Stimulated activated CD4-positive, alpha-beta T cell treated with anti-CD3 and anti-CD28 coated beads, Interleukin-4, amount 100 ng/mL, for 48 hours (primary cell): Measurements from ENCODE around the gene THY1.
"Not testable (repeated sequence)": the region's sequence is repeated elsewhere in the genome, so short reads cannot be mapped to it uniquely, and the experiment has no call there.

Source experiments
- DNase-seq, 2 donors: peaks; one replicate each; pipeline ENCODE4 v3.0.0-alpha.2; 2020; ENCODE audit warnings: low read depth in 2 of 2

The THY1 gene

GRCh38 chr11:119445850-119446249, 22.9 kb upstream of the THY1 start:
- DNase-seq, result no peak

- DNase-seq, result no peak
Observed at GRCh38 chr11:119445379-119445778, 22.4 kb upstream of the THY1 start.

GRCh38 chr11:119441898-119442243, 18.9 kb upstream of the THY1 start:
- DNase-seq, result no peak

GRCh38 chr11:119438599-119438998, 15.6 kb upstream of the THY1 start:
- DNase-seq, result no peak

GRCh38 chr11:119437521-119437920, 14.5 kb upstream of the THY1 start:
- DNase-seq, result not testable (repeated sequence)

DNA sequence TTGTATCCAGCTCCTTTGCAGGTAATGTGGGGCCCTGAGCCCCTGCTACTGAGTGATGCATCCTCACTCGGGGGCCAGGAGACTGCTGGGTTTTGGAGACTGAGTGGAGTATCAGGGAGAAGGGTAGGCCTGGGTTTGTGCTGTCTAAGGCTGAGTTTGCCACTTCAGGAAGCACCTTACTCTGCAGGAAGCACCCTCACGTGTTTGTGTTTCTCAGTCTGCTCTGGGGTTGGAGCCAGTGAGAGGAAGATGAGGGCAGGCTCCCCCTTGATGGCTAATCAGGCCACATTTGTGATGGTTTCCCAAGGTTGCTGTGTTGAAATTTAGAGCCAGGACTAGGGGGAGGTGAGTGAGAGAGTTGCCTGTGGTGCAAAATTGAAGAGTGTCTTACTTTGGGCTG, 13.7 kb upstream of the THY1 start:
- no peak for DNase-seq

DNA sequence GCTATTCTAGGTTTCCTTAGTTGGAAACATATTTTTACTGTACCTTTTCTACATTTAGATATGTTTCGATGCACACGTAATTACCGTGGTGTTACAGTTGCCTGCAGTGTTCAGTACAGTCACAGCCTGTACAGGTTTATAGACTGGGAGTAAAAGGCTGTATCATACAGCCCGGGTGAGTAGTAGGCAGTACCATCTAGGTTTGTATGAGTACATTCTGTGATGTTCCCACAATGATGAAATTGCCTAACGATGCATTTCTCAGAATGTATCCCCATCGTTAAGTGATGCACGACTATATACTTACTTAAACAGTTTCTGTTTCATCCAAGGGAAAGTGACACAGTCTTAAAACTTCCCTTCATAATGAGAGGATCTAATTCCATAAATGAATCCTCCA, 13.1 kb upstream of the THY1 start:
- no peak for DNase-seq

GRCh38 chr11:119434591-119435330, 11.8 kb upstream of the THY1 start:
- DNase-seq, result no peak

GRCh38 chr11:119433358-119433725, 10.4 kb upstream of the THY1 start:
- DNase-seq, result no peak

GRCh38 chr11:119432484-119433357, 9.7 kb upstream of the THY1 start:
- no peak for DNase-seq

DNA sequence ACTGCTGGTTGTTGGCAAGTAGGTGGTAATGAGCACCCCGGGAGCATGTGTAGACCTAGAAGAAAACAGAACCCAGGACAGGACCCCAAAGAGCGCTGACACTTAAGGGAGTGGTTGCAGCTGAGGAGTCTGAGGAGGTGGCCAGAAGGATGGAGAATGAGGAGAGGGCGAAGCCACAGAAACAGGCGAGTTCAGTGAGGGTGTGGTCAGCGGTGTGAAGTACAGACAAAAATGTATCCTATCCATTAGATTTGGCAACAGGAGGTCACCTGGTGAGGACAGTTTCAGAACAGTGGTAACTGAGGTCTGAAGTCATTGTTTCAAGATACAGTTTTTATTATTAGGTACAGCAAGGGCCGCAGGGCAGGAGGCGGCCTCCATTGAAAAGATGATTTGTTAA, 8.6 kb upstream of the THY1 start:
- DNase-seq, result no peak

- no peak for DNase-seq
Observed at GRCh38 chr11:119427279-119427678, 4.3 kb upstream of the THY1 start.

- DNase-seq, result no peak
Observed at GRCh38 chr11:119426142-119426541, 3.2 kb upstream of the THY1 start.

DNA sequence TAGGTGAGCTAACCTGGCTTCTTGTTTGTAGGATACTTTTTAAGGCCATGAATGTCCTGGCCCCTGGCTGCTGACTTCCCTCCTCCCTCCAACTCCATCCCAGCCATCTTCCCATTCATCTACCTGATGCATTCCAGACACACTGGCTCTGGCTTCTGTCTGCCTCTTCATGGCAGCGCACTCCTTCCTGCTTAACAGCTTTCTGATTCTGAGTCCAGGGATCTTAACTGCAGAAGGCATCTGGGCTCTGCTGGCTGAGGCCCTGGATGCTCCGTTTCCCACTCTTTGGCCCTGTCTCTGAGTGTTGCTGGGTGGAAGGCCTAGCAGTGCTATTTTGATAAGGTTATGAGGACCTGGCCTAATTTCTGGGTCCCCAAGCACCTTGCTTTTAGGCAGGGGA, 1.8 kb upstream of the THY1 start:
- DNase-seq, result no peak

- no peak for DNase-seq
Observed at GRCh38 chr11:119424276-119424675, 1.3 kb upstream of the THY1 start.

GRCh38 chr11:119423509-119424254, 710 bp upstream of the THY1 start:
- no peak for DNase-seq

DNA sequence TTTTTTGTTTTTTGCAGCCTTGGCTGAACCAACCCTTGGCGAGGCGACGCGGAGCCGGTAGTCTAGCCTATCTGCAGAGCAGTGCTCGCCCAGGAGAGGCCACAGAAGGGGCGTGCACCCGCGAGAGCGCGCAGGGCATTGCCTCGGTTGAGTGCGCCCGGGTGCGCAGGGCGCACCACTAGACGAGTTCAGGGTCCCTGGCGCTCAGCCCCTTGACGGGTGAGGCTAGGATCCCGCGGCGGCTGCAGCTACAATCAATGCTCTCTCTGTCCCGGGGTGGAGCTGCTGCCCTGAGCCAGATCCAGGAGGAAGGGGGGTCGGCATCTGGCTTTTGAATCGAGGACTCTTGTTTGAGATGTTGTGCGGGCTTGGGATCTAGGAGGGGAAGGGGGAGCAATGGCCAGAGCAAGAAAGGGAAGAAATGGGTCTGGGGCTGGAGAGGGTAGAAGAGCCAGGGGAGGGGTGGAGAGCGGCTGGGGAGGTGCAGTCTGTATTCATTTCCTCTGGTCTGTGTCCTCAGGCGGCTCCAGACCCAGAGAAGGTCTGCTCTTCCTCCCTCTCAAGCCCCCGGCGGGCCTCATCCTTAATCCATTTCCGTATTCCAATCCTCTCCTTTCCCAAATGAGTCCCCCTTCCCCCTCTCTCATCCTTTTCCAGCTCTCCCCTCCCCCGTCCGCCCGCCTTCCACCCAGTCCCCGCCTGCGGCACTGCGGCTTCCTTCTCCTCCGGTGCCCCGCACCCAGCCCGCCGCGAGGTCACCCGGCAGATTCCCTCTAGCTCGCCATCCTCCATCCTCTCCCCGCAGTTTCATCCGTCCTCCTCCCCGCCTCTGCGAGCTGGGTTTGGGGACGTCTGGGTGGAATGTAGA, 797 bp downstream of the THY1 start:
- DNase-seq, result no peak

DNA sequence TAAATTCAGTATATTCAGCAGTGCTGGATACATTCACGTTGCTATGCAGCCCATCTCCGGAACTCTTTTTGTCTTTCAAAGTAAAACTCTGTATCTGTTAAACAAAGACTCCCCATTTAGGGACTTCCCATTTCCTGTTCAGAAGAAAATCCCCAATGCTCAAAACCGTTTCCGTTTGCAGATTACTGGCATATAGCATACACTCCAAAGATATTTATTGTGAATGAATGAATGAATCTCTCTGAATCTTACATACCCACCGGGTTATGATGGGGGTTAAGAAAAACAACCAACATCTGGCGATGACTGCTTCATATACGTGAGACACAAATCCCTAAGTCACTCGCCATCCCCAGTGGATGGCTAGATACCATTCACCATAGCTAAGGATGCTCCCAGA, 1.6 kb downstream of the THY1 start:
- DNase-seq, result no peak

- no peak for DNase-seq
Observed at GRCh38 chr11:119420631-119421030, 2.3 kb downstream of the THY1 start.

- DNase-seq, result no peak
Observed at GRCh38 chr11:119419834-119420492, 3.0 kb downstream of the THY1 start.

DNA sequence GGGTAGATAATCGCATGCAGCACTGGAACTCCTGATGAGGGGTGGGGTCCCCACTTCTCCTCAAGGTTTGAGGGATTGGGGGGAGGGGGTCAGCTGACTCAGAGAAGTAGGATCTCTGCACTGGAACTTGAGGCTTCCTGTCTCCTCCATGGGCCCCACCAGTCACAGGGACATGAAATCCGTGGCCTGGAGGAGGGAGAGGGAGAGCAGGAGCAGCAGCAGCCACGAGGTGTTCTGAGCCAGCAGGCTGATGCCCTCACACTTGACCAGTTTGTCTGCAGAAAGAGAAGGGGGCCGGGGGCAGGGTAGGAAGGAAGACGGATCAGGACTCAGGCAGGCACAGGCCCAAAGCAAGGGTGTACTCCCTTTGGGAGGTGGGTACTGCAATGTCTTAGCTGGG, 3.7 kb downstream of the THY1 start:
- DNase-seq, result no peak
